Measurements from ENCODE around the gene BRAF.
"Not testable (repeated sequence)": the region's sequence is repeated elsewhere in the genome, so short reads cannot be mapped to it uniquely, and the experiment has no call there.

Gene BRAF

DNA sequence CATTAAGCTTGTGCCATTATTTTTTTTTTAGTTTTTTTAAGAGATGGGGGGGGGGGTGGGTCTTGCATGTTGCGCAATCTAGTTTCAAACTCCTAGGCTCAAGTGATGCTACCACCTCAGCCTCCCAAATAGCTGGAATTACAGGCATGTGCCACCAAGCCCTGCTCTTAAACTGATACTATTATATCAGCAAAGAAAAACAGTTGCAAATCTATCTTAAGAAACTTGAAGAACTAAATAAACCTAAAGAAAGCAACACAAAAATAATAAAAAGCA lies 47.5 kb downstream of the BRAF start:
- no peak for DNase-seq (ENCODE audit: low read depth)

DNA sequence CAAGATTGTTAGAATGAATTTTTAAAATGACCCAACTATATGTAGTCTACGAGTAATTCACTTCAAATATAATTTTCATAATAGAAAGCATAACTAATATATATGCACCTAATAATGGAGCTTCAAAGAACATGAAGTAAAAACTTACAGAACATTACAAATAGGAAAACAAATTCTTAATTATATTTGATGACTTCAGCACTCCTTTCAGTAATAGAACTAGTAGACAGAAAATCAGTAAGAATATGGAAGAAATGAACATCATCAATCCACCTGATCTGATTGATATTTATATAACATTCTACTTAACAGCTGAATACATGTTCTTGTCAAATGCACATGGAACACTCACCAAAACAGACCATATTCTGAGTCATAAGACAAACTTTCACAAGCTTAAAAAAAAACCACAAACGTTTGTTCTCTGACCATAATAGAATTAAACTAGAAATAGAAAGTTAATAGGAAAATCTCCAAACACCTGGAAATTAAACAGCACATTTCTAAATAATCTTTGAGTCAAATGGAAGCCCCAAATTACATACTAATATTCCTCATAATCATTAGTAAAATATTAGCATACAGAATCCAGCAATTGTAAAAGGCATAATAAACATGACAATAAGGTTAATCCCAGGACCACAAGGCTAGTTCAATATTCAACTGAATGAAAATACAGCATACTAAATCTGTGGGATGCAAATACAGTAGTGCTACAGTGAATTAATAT lies 48.0 kb downstream of the BRAF start:
- DNase-seq (ENCODE audit: low read depth) = no peak

DNA sequence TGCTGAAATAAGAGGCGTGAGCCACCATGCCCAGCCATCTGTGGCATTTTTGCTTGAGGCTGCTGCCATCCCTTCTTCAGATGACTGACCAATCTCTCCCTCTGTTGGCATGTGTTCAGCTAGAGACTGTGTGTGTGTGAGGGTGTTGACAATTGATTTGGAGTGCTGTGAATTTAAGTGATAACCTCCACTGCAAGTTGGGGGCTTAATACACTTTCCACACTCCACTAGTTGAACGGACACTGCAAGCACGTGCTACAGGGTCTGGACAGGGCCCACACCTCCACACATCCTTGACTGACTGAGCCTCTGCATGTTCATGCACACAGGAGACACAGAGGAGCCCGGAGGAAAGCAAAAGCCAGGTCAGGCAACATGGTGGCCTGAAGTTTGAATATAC lies 51.3 kb downstream of the BRAF start:
- DNase-seq (ENCODE audit: low read depth) = no peak

DNA sequence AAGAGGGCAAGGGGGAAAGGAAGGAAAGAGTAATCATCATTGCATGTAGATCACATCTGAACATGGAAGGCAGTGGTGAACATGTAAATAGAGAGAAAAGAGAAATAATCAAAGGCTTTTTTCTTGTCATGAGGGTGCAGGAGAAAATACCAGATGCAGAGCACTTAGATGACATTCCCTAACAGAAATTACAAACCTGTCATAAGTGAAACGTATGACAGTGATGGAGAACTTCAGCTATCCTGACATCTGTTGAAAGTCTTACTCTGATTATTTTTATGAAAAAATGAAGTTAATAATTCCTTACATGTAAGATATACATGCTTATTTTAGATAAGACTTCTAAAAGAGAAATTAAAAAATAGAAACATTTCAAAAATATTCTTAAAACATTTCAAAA lies 54.7 kb downstream of the BRAF start:
- no peak for DNase-seq (ENCODE audit: low read depth)

DNA sequence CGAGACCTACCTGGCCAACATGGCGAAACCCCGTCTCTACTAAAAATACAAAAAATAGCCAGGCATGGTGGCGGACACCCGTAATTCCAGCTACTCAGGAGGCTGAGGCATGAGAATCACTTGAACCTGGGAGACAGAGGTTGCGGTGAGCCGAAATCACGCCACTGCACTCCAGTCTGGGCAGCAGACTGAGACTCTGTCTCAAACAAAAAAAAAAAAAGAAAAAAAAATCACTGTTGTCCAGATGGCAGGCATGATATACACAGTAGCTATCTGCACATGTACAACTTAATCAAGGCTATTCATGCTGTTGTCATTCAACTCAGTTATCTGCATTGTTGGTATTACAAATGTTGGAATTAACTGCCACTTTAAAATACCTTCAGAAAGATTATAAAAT lies 55.3 kb downstream of the BRAF start:
- DNase-seq (ENCODE audit: low read depth) = no peak

DNA sequence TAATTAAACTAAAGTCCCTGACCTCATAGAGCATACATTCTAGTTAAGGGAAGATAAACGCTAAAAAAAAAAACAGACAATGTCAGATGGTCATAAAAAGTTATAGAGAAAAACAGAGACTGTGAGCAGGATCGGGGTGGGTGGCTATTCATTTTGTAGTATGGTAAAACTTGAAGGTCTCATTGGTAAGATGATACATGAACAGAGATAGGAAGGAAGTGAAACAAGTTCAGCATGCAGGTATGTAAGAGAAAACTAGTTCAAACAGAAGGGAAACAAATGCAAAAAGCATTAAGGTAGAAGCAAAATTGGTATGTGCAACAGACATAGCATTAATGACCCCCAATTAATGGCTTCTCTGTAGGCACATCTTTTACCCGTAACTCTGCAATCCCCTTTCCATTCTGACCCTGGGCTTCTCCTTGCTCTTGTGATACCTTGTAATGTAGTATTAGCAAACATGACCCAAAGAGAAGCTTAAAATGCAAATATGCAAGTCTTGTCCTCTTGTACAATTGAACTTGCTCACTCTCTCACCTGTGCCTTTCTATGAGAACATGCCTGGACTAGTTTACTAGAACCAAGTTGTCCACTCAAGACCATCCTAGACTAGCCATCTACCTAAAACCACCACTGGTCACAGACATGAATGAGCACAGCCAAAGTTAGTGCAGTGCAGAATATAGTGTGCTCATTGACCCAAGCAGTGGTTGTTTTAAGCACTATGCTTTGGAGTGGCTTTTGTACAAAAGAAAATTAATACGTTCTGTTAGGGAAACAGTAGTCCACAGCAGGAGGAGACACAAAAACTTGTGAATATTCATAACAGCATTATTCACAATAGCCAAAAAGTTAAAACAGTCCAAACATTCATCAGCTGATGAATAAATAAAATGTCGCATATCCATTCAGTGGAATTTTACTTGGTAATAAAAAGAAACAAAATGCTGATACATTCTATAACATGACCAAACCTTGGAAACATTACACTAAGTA lies 57.0 kb downstream of the BRAF start:
- DNase-seq (ENCODE audit: low read depth) = no peak

DNA sequence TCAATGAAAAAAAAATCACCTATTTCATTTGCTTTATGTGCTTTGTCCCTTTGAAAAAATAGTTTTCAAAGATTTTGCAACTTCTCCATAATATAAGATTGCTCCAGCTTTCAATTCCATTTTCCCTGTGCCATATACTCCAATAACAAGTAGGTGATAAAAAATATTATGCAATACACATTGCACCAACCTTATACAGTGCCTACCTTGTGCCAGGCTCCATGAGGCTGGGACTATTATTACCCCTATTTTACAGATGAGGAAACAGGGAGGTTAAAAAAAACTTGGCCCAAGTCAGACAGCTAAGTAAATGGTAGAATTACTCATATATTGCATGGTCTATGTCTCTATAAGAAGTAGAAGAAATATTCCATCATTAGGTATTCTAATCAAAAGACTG lies 57.8 kb downstream of the BRAF start:
- DNase-seq (ENCODE audit: low read depth) = no peak

DNA sequence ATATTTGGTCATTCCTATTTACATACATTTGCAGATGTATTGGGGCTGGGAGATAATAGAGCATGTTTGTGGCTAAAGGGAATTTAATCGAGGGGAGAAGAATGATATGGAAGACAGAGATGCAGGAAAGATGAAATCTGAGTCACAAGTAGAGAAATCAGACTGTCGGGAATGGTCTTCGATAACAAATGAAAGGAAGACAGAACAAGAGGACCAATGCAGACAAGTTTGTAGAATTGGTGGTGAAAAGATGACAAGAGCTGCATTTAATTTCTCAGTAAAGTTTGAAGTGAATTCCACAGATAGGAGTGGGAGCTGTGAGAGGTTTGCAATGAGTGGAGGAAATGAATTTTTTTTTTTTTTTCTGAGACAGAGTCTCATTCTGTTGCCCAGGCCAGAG lies 60.0 kb downstream of the BRAF start:
- DNase-seq (ENCODE audit: low read depth) = no peak

DNA sequence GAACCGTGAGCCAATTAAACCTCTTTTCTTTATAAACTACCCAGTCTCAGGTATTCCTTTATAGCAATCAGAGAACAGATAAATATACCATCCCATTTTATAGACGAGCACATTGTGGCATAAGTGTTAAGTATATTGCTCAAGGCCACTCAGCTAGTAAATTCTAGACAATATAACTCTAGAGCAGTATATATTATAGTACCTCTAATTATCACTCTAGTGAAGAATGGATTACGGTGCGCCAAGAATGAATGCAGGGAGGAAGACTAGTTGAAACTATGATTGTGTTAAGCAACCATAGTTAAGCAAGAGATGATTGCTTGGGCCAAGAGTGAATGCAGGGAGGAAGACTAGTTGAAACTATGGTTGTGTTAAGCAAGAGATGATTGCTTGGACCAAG lies 60.9 kb downstream of the BRAF start:
- DNase-seq (ENCODE audit: low read depth) = no peak

DNA sequence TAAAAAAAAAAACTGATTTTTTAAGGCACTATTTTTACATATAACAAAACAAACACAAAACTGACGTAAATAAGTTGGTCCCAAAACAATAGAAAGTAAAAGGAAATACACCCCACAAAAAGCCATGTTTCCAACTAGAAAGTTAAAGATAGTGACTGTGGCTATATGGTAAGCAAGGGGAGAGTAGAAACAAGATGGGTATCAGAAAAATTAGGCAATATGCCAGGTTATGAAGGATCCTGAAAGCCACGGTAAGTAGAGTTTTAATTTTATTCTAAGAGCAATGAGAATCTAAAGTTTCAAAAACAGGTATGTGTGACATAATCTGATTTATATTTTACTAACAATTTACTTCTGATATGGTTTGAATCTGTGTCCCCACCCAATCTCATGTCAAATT lies 61.5 kb downstream of the BRAF start:
- no peak for DNase-seq (ENCODE audit: low read depth)

DNA sequence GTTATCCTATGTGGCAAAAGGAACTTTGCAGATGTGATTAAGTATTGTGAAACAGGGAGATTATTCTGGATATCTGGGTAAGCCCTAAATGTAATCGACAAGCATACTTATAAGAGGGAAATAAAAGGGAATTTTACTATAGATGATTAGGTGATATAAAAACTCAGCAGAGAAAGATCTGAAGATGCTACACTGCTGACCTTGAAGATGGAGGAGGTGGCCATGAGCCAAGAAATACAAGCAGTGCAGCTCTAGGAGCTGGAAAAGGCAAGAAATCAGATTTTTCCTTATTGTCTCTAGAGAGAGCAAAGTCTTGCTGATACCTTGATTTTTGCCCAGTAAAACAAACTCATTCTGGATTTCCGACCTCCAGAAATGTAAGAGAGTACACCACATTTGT lies 67.7 kb downstream of the BRAF start:
- DNase-seq (ENCODE audit: low read depth) = no peak

DNA sequence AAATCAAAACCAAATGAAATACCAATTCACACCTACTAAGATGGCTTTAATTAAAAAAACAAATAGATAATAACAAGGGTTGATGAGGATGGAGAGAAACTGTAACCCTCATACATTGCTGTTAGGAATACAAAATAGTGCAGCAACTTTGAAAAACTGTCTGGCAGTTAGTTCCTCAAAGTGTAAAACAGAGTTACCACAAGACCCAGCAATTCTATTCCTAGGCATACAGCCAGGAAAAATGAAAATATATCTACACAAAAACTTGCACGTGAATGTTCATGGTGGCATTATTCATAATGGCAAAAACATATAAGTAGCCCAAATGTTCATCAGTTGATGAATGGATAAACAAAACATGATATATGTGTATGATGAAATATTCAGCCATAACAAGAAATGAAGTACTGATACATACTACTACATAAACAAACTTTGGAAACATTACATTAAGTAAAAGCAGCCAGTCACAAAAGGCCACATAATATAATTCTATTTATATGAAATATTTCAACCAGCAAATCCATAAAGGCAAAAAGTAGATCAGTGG lies 83.5 kb downstream of the BRAF start:
- no peak for DNase-seq (ENCODE audit: low read depth)

DNA sequence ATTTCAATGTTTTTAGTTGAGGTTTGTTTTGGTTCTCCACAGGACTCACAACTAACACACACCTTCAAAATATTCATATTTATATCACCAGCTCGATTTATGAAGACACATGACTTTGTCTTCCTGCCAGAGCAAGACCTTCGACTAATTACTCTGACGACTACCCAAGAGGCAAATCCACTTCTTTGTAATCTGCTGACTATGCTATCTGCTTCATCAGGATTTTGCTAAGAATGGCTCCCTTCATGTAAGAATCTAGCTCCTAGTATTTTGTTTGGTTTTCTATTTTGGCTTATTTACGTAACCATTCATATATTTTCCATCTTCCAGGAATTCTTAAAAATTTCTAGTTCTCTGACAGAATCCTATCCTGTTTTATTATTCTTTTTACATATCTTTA lies 93.0 kb downstream of the BRAF start:
- no peak for DNase-seq (ENCODE audit: low read depth)

DNA sequence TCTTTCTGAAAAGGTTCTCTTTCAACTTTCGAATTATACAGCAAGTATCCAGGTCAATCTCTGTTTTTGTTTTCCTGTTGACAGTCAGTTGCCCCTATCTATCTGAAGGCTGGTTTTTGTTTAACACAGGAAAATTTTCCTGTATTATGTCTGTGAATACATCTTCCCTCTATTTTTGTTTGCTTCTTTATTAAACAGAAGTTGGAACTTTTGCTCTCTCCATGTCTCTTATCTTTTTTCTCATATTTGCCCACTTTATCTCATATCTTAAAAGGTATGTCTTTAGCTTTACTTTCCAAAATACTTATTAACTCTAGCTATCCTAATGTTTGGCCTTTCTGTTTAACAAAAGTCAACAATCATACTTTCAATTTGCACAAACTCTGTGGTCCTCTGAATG lies 95.0 kb downstream of the BRAF start:
- no peak for DNase-seq (ENCODE audit: low read depth)

DNA sequence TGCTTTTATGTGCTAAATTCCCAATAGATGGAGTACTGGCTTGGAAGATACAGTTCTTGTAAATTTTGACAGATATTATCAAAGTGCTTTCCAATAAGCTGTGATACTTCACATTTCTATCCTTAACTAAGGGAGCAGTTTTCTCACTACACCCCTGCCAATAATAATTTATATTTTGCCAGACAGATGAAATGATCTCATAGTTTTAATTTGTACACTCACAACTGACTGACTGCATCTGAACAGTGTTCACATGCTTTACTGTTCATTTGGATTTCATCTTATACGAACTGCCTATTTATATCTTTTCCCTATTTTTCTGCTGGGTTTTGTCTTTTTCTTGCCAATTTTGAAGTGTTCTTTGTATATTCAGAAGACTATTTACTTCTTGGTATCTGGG lies 96.0 kb downstream of the BRAF start:
- no peak for DNase-seq (ENCODE audit: low read depth)

DNA sequence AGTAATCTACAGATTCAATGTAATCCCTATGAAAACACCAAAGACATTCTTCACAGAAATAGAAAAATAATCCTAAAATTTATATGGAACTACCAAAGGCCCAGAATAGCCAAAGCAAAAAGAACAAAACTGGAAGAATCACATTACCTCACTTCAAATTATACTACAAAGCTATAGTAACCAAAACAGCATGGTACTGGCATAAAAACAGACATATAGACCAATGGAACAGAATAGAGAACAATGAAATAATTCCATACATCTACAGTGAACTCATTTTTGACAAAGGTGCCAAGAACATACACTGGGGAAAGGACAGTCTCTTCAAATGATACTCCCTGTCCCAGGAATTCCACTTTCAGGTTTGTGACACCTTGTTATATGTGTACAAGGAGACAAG lies 107.3 kb downstream of the BRAF start:
- DNase-seq (ENCODE audit: low read depth) = not testable (repeated sequence)

DNA sequence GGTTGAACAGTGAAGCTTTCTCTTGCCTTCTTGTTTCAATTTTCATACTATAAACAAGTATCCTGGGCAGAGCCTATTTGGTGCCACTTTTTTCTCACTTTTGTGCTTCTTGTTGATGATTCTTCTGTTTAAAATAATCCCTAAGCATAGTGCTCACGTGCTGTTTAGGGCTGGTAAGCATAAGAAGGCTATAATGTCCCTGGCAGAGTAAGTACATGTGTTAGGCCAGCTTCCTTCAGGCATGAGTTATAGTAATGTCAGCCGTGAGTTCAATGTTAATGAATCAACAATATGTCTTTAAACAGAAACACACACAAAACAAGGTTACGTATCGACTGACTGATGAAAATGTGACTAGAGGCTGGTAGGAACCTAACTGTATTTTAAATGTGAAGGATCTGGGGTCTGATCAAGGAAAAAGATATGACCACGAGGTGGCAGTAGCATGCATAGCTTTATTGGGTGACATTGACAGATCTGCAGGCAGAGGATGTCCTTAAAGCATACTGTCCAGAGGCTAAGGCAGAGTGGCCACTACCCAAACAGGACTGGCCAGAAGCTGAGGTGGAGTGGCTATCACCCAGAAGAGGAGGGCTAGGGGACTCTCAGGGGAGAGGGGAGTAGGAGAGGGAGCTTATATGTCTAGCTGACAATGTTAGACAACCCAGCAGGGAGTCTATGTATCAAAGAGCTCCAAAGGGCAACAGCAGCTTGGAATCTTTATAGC lies 113.7 kb downstream of the BRAF start:
- peak; percentile 44 for DNase-seq (ENCODE audit: low read depth)

DNA sequence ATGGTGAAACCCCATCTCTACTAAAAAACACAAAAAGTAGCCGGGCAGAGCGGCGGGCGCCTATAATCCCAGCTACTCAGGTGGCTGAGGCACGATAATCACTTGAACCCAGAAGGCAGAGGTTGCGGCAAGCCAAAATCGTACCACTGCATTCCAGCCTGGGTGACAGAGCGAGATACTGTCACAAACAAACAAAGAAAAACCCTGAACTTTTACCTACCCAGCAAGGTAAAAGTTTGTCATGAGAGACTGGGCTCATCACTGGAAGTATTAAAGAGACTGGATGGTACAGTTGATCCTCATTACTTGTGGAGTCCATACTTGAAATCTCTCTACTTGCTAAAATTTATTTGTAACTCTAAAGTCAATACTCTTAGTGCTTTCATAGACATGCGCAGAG lies 114.3 kb downstream of the BRAF start:
- no peak for DNase-seq (ENCODE audit: low read depth)

DNA sequence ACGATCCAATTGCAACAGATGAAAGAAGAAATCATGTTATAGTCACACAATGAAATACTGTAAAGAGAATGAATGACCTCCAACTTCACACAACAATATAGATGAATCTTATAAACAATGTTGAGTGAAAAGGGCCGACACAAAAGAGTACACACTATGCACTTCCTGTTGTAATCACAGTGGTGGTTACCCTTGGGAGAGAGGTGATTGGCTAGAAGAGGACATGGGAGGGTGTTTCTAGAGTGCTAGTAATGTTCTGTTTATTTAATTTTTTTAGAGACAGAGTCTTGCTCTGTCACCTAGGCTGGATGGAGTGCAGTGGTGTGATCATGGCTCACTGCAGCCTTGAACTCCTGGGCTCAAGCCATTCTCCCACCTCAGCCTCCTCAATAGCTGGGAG lies 145.8 kb downstream of the BRAF start:
- DNase-seq (ENCODE audit: low read depth) = no peak

DNA sequence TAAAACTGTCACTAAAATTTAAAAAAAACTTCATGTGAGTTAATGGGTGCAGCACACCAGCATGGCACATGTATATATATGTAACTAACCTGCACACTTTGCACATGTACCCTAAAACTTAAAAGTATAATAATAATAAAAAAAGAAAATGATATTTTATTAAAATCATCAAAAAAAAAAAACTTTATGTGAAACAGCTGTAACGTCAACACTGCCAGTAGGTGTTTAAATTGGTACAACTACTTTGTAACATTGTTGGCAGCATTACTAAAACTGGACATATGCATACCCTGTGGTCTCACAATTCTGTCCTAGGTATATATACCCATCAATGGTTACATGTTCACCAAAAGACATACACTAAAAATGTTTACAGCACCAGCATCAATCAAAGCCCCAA lies 146.2 kb downstream of the BRAF start:
- no peak for DNase-seq (ENCODE audit: low read depth)

DNA sequence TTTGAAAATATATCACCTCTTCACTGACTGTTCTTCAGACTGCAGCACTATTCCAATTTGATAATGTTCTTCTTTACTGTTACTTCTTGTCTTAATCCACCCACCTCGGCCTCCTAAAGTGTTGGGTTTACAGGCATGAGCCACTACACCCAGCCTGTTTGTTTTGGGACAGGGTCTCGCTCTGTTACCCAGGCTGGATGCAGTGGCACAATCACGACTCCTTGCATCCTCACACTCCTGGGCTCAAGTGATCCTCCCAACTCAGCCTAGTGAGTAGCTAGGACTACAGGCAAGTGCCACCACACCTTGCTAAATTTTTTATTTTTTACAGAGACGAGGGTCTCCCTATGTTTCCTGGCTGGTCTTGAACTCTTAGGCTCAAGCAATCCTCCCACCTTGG lies 150.4 kb downstream of the BRAF start:
- no peak for DNase-seq (ENCODE audit: low read depth)

DNA sequence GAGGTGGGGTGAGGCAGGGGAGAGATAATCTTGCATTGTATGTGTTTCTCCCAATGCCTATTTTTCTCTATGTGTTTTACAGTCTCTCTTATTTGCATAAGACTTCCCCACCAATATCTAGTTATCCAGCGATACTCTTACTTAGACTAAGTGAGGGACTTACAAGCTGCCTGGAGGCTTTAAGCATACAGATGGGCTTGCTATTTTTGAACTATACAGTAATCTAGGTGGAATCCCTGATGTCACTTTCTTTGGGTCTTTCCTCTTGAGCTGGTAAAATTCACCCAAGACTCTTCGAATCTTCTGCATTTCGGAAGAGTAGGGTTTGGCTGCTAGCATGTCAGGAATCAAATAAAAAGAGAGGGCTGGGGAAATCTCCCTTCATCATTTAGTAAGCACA lies 151.6 kb downstream of the BRAF start:
- no peak for DNase-seq (ENCODE audit: low read depth)

DNA sequence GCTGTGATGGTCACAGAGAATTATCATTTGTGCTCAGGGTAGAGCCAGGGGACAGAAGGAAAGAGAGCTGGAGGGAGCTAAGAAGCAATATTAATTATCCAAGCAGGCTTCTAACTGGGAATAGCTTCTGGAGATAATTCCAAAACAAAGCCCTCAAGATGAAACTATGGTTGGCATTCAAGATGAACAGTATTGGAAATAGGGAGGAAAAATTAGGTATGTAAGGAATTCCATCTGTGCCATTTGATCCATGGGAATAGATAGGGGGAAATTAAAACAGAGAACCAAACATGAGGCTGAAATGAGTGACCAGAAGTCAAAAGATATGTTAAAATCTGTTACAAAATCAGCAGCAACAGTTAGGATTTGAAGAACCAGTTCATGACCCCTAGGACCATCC lies 152.9 kb downstream of the BRAF start:
- no peak for DNase-seq (ENCODE audit: low read depth)

All from activated gamma-delta T cell treated with anti-CD3 and anti-CD28 coated beads, Interleukin-2, amount 50 U/mL, for 16 hours (primary cell).